ENCODE results near the gene SPATA31C2.

The SPATA31C2 gene

GRCh38 chr9:88090151-88090581 lies 48.1 kb downstream of the SPATA31C2 start:
- no peaks in the 10 kb centered on the region for H3K9me3 Mint-ChIP-seq
- no peaks in the 10 kb centered on the region for H3K36me3 Mint-ChIP-seq
- H3K4me3 Mint-ChIP-seq, result no peak overlapping the region
- no peaks in the 10 kb centered on the region for H3K27me3 Mint-ChIP-seq
- no peaks in the 10 kb centered on the region for H3K4me1 Mint-ChIP-seq
- no peak overlapping the region for H3K27ac Mint-ChIP-seq

GRCh38 chr9:88087906-88088305 lies 50.4 kb downstream of the SPATA31C2 start:
- Mint-ChIP-seq H3K36me3 (no peaks in the 10 kb centered on the region), H3K27me3 (no peaks in the 10 kb centered on the region), H3K4me3 (no peak overlapping the region), H3K9me3 (no peaks in the 10 kb centered on the region), H3K4me1 (no peaks in the 10 kb centered on the region), H3K27ac (no peak overlapping the region)

GRCh38 chr9:88085476-88085875 lies 52.8 kb downstream of the SPATA31C2 start:
- Mint-ChIP-seq H3K4me3 (no peak overlapping the region), H3K27ac (no peak overlapping the region), H3K9me3 (no peaks in the 10 kb centered on the region), H3K27me3 (no peaks in the 10 kb centered on the region), H3K4me1 (no peaks in the 10 kb centered on the region), H3K36me3 (no peaks in the 10 kb centered on the region)

GRCh38 chr9:88084357-88085183 lies 53.7 kb downstream of the SPATA31C2 start:
- Mint-ChIP-seq H3K36me3 (no peaks in the 10 kb centered on the region), H3K27ac (no peak overlapping the region), H3K4me1 (no peaks in the 10 kb centered on the region), H3K4me3 (no peak overlapping the region), H3K9me3 (no peaks in the 10 kb centered on the region), H3K27me3 (no peaks in the 10 kb centered on the region)
